Tibial nerve (tissue), 4 donors: ENCODE results near the gene KSR2. TPM values are rescaled to one million over a fixed set of nuclear protein-coding genes. Genes with fewer than 3 reads are reported as not detected.

Experiments
- DNase-seq, 2 donors: peaks; one replicate each; pipeline ENCODE4 v3.0.0-alpha.2; 2019; ENCODE audit warnings: low spot score in 2 of 2
- H3K27ac ChIP-seq, 4 donors: fragments of 200-600 bp; sonication (generic) in 3 of 4; one replicate each; pipeline ENCODE4 v1.5.1; 2017 to 2019; ENCODE audit warnings: mild to moderate bottlenecking in 1 of 4
- H3K27me3 ChIP-seq, 2 donors: fragments of 200-600 bp; sonication (generic) in 1 of 2; one replicate each; pipeline versions ENCODE4 v1.5.1 to v1.6.0; 2017 to 2019
- H3K36me3 ChIP-seq, 3 donors: fragments of 200-600 bp; sonication (generic); one replicate each; pipeline ENCODE4 v1.5.1; 2018 to 2019
- H3K4me1 ChIP-seq, 4 donors: fragments of 200-600 bp; sonication (generic) in 3 of 4; one replicate each; pipeline ENCODE4 v1.5.1; 2017 to 2019
- H3K4me3 ChIP-seq, 4 donors: fragments of 200-600 bp; sonication (generic) in 3 of 4; one replicate each; pipeline ENCODE4 v1.5.1; 2017 to 2019; ENCODE audit warnings: mild to moderate bottlenecking in 1 of 4, moderate library complexity in 1 of 4
- H3K9me3 ChIP-seq, 4 donors: fragments of 200-600 bp; sonication (generic) in 3 of 4; one replicate each; pipeline ENCODE4 v1.5.1; 2017 to 2019
- CTCF ChIP-seq, 5 experiments: fragments of 200-600 bp in 3 of 5; fragments of 450-650 bp in 2 of 5; sonication (generic) in 3 of 5; IDR thresholded peaks; one replicate each; pipeline ENCODE4 v1.5.1; 2016 to 2019; ENCODE audit warnings: antibody characterized with exemption in 5 of 5, mild to moderate bottlenecking in 3 of 5, moderate library complexity in 2 of 5
- EP300 ChIP-seq, 2 donors: sonication (generic); formaldehyde crosslinking; IDR thresholded peaks; one replicate each; pipeline ENCODE4 v1.6.1; 2017; ENCODE audit warnings: antibody characterized with exemption in 2 of 2, mild to moderate bottlenecking in 1 of 2
- POLR2A ChIP-seq, 2 donors: fragments of 450-650 bp; IDR thresholded peaks; one replicate each; pipeline ENCODE4 v1.6.1; 2017; ENCODE audit warnings: antibody characterized with exemption in 2 of 2, mild to moderate bottlenecking in 2 of 2, moderate library complexity in 2 of 2
- WGBS, 2 donors: methylation state at CpG; one replicate each; pipeline ENCODE4 v1.1.5; 2018; 5-methylcytosine and 5-hydroxymethylcytosine counted together
- total RNA-seq, 4 donors: library from RNA; depleted of rRNA; stranded (reverse); fragments of >200 nt; gene quantifications; one replicate each; pipeline ENCODE4 v1.1.0, GENCODE V29; 2016

KSR2 gene
- total RNA-seq, 4 donors from 2014 or later, result under 0.01 TPM; not detected in 3

- H3K4me1 ChIP-seq, result peaks cover 0 to 5% (median 0%) of the 10 kb centered on the region in 4 donors
- H3K4me3 ChIP-seq, result no peak overlapping the region
- DNase-seq, result no peak
- H3K36me3 ChIP-seq, result no peaks in the 10 kb centered on the region
- 79 to 88% methylated on average over 6 to 7 of the region's 7 CpGs for WGBS, 2 donors
- H3K27ac ChIP-seq, result no peak overlapping the region
- peaks cover 0 to 26% of the 10 kb centered on the region in 2 donors for H3K27me3 ChIP-seq
- TF ChIP-seq CTCF (IDR thresholded peaks at IDR 0.05), result no peak
- no peak for TF ChIP-seq POLR2A (IDR thresholded peaks at IDR 0.05)
- TF ChIP-seq EP300 (IDR thresholded peaks at IDR 0.05), result no peak
- no peaks in the 10 kb centered on the region for H3K9me3 ChIP-seq
Observed at GRCh38 chr12:117963836-117964235, 5.0 kb downstream of the KSR2 start.

GRCh38 chr12:117936722-117937484 is 31.9 kb downstream of the KSR2 start:
- Histone ChIP-seq H3K27ac (no peak overlapping the region), H3K9me3 (peaks cover 0 to under 1% (median 0%) of the 10 kb centered on the region in 4 donors), H3K4me3 (no peak overlapping the region), H3K27me3 (no peaks in the 10 kb centered on the region), H3K4me1 (no peaks in the 10 kb centered on the region), H3K36me3 (no peaks in the 10 kb centered on the region)
- WGBS, 2 donors, result 76 to 80% methylated on average over 6 of the region's 6 CpGs
- no peak for DNase-seq
- TF ChIP-seq CTCF (IDR thresholded peaks at IDR 0.05) (no peak), EP300 (IDR thresholded peaks at IDR 0.05) (no peak), POLR2A (IDR thresholded peaks at IDR 0.05) (no peak)

- DNase-seq, result no peak
Observed at GRCh38 chr12:117933545-117933944, 35.2 kb downstream of the KSR2 start.

GRCh38 chr12:117926391-117926899 is 42.3 kb downstream of the KSR2 start:
- TF ChIP-seq POLR2A (IDR thresholded peaks at IDR 0.05) (no peak), CTCF (IDR thresholded peaks at IDR 0.05) (no peak), EP300 (IDR thresholded peaks at IDR 0.05) (no peak)
- Histone ChIP-seq H3K36me3 (no peaks in the 10 kb centered on the region), H3K27me3 (no peaks in the 10 kb centered on the region), H3K27ac (no peak overlapping the region), H3K9me3 (no peaks in the 10 kb centered on the region), H3K4me1 (no peaks in the 10 kb centered on the region), H3K4me3 (no peak overlapping the region)
- DNase-seq, result no peak
- 41 to 50% methylated on average over 4 of the region's 4 CpGs for WGBS, 2 donors

More at GRCh38 chr12:117933545-117933944, 35.2 kb downstream of the KSR2 start:
- Histone ChIP-seq H3K36me3 (no peaks in the 10 kb centered on the region), H3K27ac (no peak overlapping the region), H3K4me1 (no peaks in the 10 kb centered on the region), H3K9me3 (peaks cover 0 to 4% (median 0%) of the 10 kb centered on the region in 4 donors), H3K27me3 (no peaks in the 10 kb centered on the region), H3K4me3 (no peak overlapping the region)
- TF ChIP-seq POLR2A (IDR thresholded peaks at IDR 0.05), result no peak
- no peak for TF ChIP-seq EP300 (IDR thresholded peaks at IDR 0.05)
- no peak for TF ChIP-seq CTCF (IDR thresholded peaks at IDR 0.05)
- WGBS, 2 donors, result 83 to 85% methylated on average over 5 of the region's 5 CpGs
